Lung (tissue), 12 donors: Measurements from ENCODE around the gene IFIT3. TPM values are rescaled to one million over a fixed set of nuclear protein-coding genes. Genes with fewer than 3 reads are reported as not detected.

ENCODE experiments used
- ATAC-seq: fragments of 200-7000 bp; cut with Tn5 transposase; one replicate; pipeline ENCODE4 v1.9.1; 2020; ENCODE audit warnings: moderate number of reproducible peaks; ENCODE audit not compliant: insufficient read depth, low FRiP score
- DNase-seq, 3 donors: peaks; one replicate each; pipeline ENCODE4 v3.0.0-alpha.2; 2013 to 2017
- H3K27ac ChIP-seq, 2 donors: one replicate each; pipeline ENCODE4 v1.5.1; 2013; ENCODE audit warnings: mild to moderate bottlenecking in 2 of 2, moderate library complexity in 2 of 2, control low read depth in 1 of 2, inconsistent platforms in 1 of 2, low read depth in 1 of 2, low read length in 1 of 2
- H3K27me3 ChIP-seq, 3 donors: one replicate each; pipeline ENCODE4 v1.5.1; 2013; ENCODE audit warnings: low read length in 2 of 3; ENCODE audit not compliant: control insufficient read depth in 3 of 3, insufficient read depth in 3 of 3
- H3K36me3 ChIP-seq, 4 donors: one replicate each; pipeline ENCODE4 v1.5.1; 2013; ENCODE audit warnings: low read length in 4 of 4, mild to moderate bottlenecking in 1 of 4, moderate library complexity in 1 of 4; ENCODE audit not compliant: control insufficient read depth in 4 of 4, insufficient read depth in 4 of 4
- H3K4me1 ChIP-seq, 5 donors: one replicate each; pipeline ENCODE4 v1.5.1; 2013; ENCODE audit warnings: low read length in 5 of 5, mild to moderate bottlenecking in 2 of 5, moderate library complexity in 1 of 5; ENCODE audit not compliant: control insufficient read depth in 5 of 5, insufficient read depth in 5 of 5
- H3K4me3 ChIP-seq: one replicate; pipeline ENCODE4 v1.5.1; 2013; ENCODE audit warnings: mild to moderate bottlenecking, control low read depth, moderate library complexity
- H3K9ac ChIP-seq, 2 donors: one replicate each; pipeline ENCODE4 v1.5.1; 2013; ENCODE audit warnings: low read length in 2 of 2, control low read depth in 1 of 2; ENCODE audit not compliant: insufficient read depth in 1 of 2
- H3K9me3 ChIP-seq, 4 donors: one replicate each; pipeline ENCODE4 v1.5.1; 2013; ENCODE audit warnings: low read length in 3 of 4, mild to moderate bottlenecking in 1 of 4, moderate library complexity in 1 of 4; ENCODE audit not compliant: control insufficient read depth in 4 of 4, insufficient read depth in 3 of 4
- CTCF ChIP-seq: IDR thresholded peaks from 2 replicates; pipeline ENCODE4 v1.5.1; 2012; ENCODE audit warnings: mild to moderate bottlenecking; ENCODE audit errors: control extremely low read depth, extremely low read depth
- WGBS, 2 donors: extraction: QIAGEN DNeasy Blood & Tissue Kit; methylation state at CpG; one replicate each; pipeline ENCODE4 v1.1.7; 2013; 5-methylcytosine and 5-hydroxymethylcytosine counted together
- polyA plus RNA-seq, 2 donors: library from polyadenylated mRNA; stranded (reverse); fragments of 200-250 nt; gene quantifications; one replicate each; pipeline ENCODE4 v1.2.1, GENCODE V29; 2013
- total RNA-seq, 2 donors: library from RNA; depleted of rRNA in 1 of 2; stranded (reverse); fragments of >200 nt in 1 of 2; gene quantifications; one replicate each; pipeline ENCODE4 v1.2.1, GENCODE V29; 2014 to 2021
- donor health status: control.
- donor health status: control.
- donor health status: Bipolar disorder and iron deficiency.
- donor health status: healthy.
- donor health status: DM: yes; HTN: yes; CAD: no.

The IFIT3 gene
- total and polyA plus RNA-seq, 4 donors: 12.6 to 47.7 (median 22.3) TPM

- no peaks in the 10 kb centered on the region for H3K27me3 ChIP-seq
- peaks cover 3 to 23% (median 4%) of the 10 kb centered on the region in 5 donors for H3K4me1 ChIP-seq
- no peak overlapping the region for H3K9ac ChIP-seq
- ATAC-seq (no peak), DNase-seq (no peak)
- no peaks in the 10 kb centered on the region for H3K36me3 ChIP-seq
- no peak for TF ChIP-seq CTCF
- WGBS, 2 donors: 97 to 99% methylated on average over 5 of the region's 5 CpGs
- no peak overlapping the region for H3K27ac ChIP-seq
- H3K9me3 ChIP-seq: no peaks in the 10 kb centered on the region
- H3K4me3 ChIP-seq: no peak overlapping the region
These were observed 30.0 kb upstream of the IFIT3 start for GRCh38 chr10:89297791-89298190.

- ATAC-seq (no peak), DNase-seq (no peak)
- H3K27me3 ChIP-seq: no peaks in the 10 kb centered on the region
- H3K9ac ChIP-seq: no peak overlapping the region
- no peak for TF ChIP-seq CTCF
- no peaks in the 10 kb centered on the region for H3K36me3 ChIP-seq
- H3K4me3 ChIP-seq: no peak overlapping the region
- H3K4me1 ChIP-seq: peaks cover 3 to 35% (median 13%) of the 10 kb centered on the region in 5 donors
- no peaks in the 10 kb centered on the region for H3K9me3 ChIP-seq
- no peak overlapping the region for H3K27ac ChIP-seq
- WGBS, 2 donors: 74 to 98% methylated on average over 4 of the region's 4 CpGs
These were observed 28.8 kb upstream of the IFIT3 start for GRCh38 chr10:89299031-89299430.

GRCh38 chr10:89301232-89301631 lies 26.6 kb upstream of the IFIT3 start:
- no peak for TF ChIP-seq CTCF
- no peak for ATAC-seq
- H3K36me3 ChIP-seq: peaks cover 0 to 3% (median 2%) of the 10 kb centered on the region in 4 donors
- H3K27me3 ChIP-seq: no peaks in the 10 kb centered on the region
- peak overlapping the region; percentile 29 to 89 for H3K9ac ChIP-seq
- H3K27ac ChIP-seq: peak overlapping the region; percentile 78 to 91
- peaks cover 2 to 35% (median 14%) of the 10 kb centered on the region in 5 donors for H3K4me1 ChIP-seq
- DNase-seq: peak; percentile 43 to 81 (median 75)
- H3K4me3 ChIP-seq: no peak overlapping the region
- WGBS, 2 donors: 2 to 7% methylated on average over 2 of the region's 2 CpGs
- H3K9me3 ChIP-seq: no peaks in the 10 kb centered on the region

- no peak for TF ChIP-seq CTCF
- ATAC-seq (peak; percentile 75), DNase-seq (peak; percentile 72 to 92 (median 91))
- Histone ChIP-seq H3K27ac (peak within 1 kb of the TSS; percentile 91), H3K27me3 (no peaks in the 10 kb centered on the region), H3K9me3 (no peaks in the 10 kb centered on the region), H3K36me3 (peaks cover 0 to 7% (median 6%) of the 10 kb centered on the region in 4 donors), H3K9ac (peak within 1 kb of the TSS; percentile 29 to 89), H3K4me3 (peak within 1 kb of the TSS; percentile 42), H3K4me1 (peaks cover 2 to 29% (median 16%) of the 10 kb centered on the region in 5 donors)
- 1% methylated on average over 10 of the region's 10 CpGs for WGBS, 2 donors
These were observed 25.9 kb upstream of the IFIT3 start, which contains the start of gene IFIT2 for GRCh38 chr10:89301721-89302445. Gene IFIT2 (plus strand): TSS chr10:89302046. CDS start chr10:89302124, 78 bp downstream.
